IMR-90 (cell line): ENCODE results near the gene MRPL38. TPM values are rescaled to one million over a fixed set of nuclear protein-coding genes. Genes with fewer than 3 reads are reported as not detected.

Source experiments
- ATAC-seq: fragments of 200-7000 bp; cut with Tn5 transposase; 2 replicates; pipeline ENCODE4 v1.9.1; 2020; ENCODE audit warnings: low read depth, mild to moderate bottlenecking, moderate library complexity
- BruUV-seq: library from RNA; stranded (reverse); fragments of 400-500 nt; replicated peaks from 2 replicates; lab custom pipeline; 2021; lab: Mats Ljungman, UMichigan
- CTCF ChIA-PET: fragments of 300-600 bp; formaldehyde crosslinking; extraction: SDS; loops from one replicate; lab custom pipeline; 2021; ENCODE audit warnings: antibody characterized with exemption; lab: Yijun Ruan, JAX
- POLR2A ChIA-PET: fragments of 300-600 bp; sonication (Branson Sonifier 250); formaldehyde crosslinking; loops from one replicate; lab custom pipeline; 2022; ENCODE audit warnings: antibody characterized with exemption; ENCODE audit not compliant: unreplicated experiment; lab: Charles Lee
- DNase-seq: peaks from one replicate; pipeline ENCODE4 v3.0.0; 2013
- H2AFZ ChIP-seq: replicated peaks from 2 replicates; pipeline ENCODE3; 2013; ENCODE audit warnings: low read length, mild to moderate bottlenecking; ENCODE audit not compliant: poor library complexity
- H2AK5ac ChIP-seq: 2 replicates; pipeline ENCODE4 v1.6.1; 2013; ENCODE audit warnings: low read depth, low read length, inconsistent platforms
- H2AK9ac ChIP-seq: replicated peaks from 2 replicates; pipeline ENCODE3; 2013; ENCODE audit warnings: mild to moderate bottlenecking, low read depth, low read length, moderate library complexity; ENCODE audit not compliant: poor library complexity
- H2BK120ac ChIP-seq: 2 replicates; pipeline ENCODE4 v1.6.1; 2013; ENCODE audit warnings: low read depth, low read length, inconsistent platforms
- H2BK15ac ChIP-seq: 3 replicates; pipeline ENCODE4 v1.6.1; 2013; ENCODE audit warnings: low read depth, low read length, inconsistent platforms
- H2BK20ac ChIP-seq: 2 replicates; pipeline ENCODE4 v1.6.1; 2013; ENCODE audit warnings: low read depth, mild to moderate bottlenecking, inconsistent platforms, low read length, moderate library complexity
- H2BK5ac ChIP-seq: 2 replicates; pipeline ENCODE4 v1.6.1; 2013; ENCODE audit warnings: mild to moderate bottlenecking, low read depth, low read length, inconsistent platforms; ENCODE audit not compliant: poor library complexity, severe bottlenecking
- H3K14ac ChIP-seq: replicated peaks from 2 replicates; pipeline ENCODE4 v1.6.1; 2013; ENCODE audit warnings: low read depth, low read length, inconsistent platforms
- H3K18ac ChIP-seq: 2 replicates; pipeline ENCODE4 v1.6.1; 2013; ENCODE audit warnings: low read depth, low read length, control low read depth
- H3K23ac ChIP-seq: 2 replicates; pipeline ENCODE4 v1.6.1; 2013; ENCODE audit warnings: low read depth, low read length, inconsistent platforms
- H3K27ac ChIP-seq: 2 replicates; pipeline ENCODE4 v1.5.1; 2013; ENCODE audit warnings: mild to moderate bottlenecking, control low read depth, low read length; ENCODE audit not compliant: insufficient read depth
- H3K27me3 ChIP-seq: 2 replicates; pipeline ENCODE4 v1.6.1; 2013; ENCODE audit warnings: low read length; ENCODE audit not compliant: control insufficient read depth, insufficient read depth
- H3K36me3 ChIP-seq: 2 replicates; pipeline ENCODE4 v1.6.1; 2013; ENCODE audit warnings: low read length, mixed read lengths; ENCODE audit not compliant: control insufficient read depth, insufficient read depth
- H3K4ac ChIP-seq: 2 replicates; pipeline ENCODE4 v1.6.1; 2013; ENCODE audit warnings: low read depth, low read length, inconsistent platforms
- H3K4me1 ChIP-seq: 2 replicates; pipeline ENCODE4 v1.6.1; 2013; ENCODE audit warnings: low read length, mixed read lengths; ENCODE audit not compliant: control insufficient read depth, insufficient read depth
- H3K4me2 ChIP-seq: 2 replicates; pipeline ENCODE4 v1.6.1; 2013; ENCODE audit warnings: low read depth, mild to moderate bottlenecking, control low read depth, low read length, moderate library complexity
- H3K4me3 ChIP-seq: 2 replicates; pipeline ENCODE4 v1.5.1; 2013; ENCODE audit warnings: low read depth, mild to moderate bottlenecking, control low read depth, low read length, moderate library complexity; ENCODE audit not compliant: insufficient read depth
- H3K56ac ChIP-seq: 2 replicates; pipeline ENCODE4 v1.6.1; 2013; ENCODE audit warnings: low read length, inconsistent platforms; ENCODE audit not compliant: insufficient read depth; ENCODE audit errors: extremely low read depth
- H3K79me1 ChIP-seq, 2 experiments: 2 replicates each; pipeline ENCODE4 v1.6.1; 2013; ENCODE audit warnings: low read length in 2 of 2, inconsistent platforms in 1 of 2, low read depth in 1 of 2
- H3K9ac ChIP-seq: 2 replicates; pipeline ENCODE4 v1.6.1; 2013; ENCODE audit warnings: low read depth, low read length, control low read depth
- H3K9me1 ChIP-seq: 2 replicates; pipeline ENCODE4 v1.6.1; 2013; ENCODE audit warnings: low read length, inconsistent platforms; ENCODE audit not compliant: insufficient read depth
- H3K9me3 ChIP-seq: 2 replicates; pipeline ENCODE4 v1.6.1; 2013; ENCODE audit warnings: low read length; ENCODE audit not compliant: control insufficient read depth, insufficient read depth
- H4K20me1 ChIP-seq: 2 replicates; pipeline ENCODE4 v1.6.1; 2013; ENCODE audit warnings: low read length, inconsistent platforms; ENCODE audit not compliant: insufficient read depth
- H4K5ac ChIP-seq: 2 replicates; pipeline ENCODE4 v1.6.1; 2013; ENCODE audit warnings: mild to moderate bottlenecking, low read depth, low read length, control low read depth
- H4K8ac ChIP-seq, 2 experiments: 2 replicates each; pipeline ENCODE4 v1.6.1; 2013; ENCODE audit warnings: low read depth in 2 of 2, low read length in 2 of 2, control low read depth in 1 of 2, inconsistent platforms in 1 of 2
- H4K91ac ChIP-seq: 2 replicates; pipeline ENCODE4 v1.6.1; 2013; ENCODE audit warnings: low read depth, low read length, inconsistent platforms; ENCODE audit not compliant: insufficient read depth
- BHLHE40 ChIP-seq: fragments of 150-350 bp; IDR thresholded peaks from 2 replicates; pipeline ENCODE4 v1.6.1; 2016; ENCODE audit warnings: mild to moderate bottlenecking, low read depth, low read length
- CHD1 ChIP-seq: IDR thresholded peaks from 2 replicates; pipeline ENCODE4 v1.6.1; 2012; ENCODE audit warnings: low read depth, low read length, improper control_type of control experiment
- CTCF ChIP-seq: conservative IDR thresholded peaks from 2 replicates; pipeline ENCODE4 v1.5.1; 2012; ENCODE audit warnings: mild to moderate bottlenecking, low read depth, low read length, improper control_type of control experiment
- ELK1 ChIP-seq: fragments of 150-350 bp; IDR thresholded peaks from 2 replicates; pipeline ENCODE4 v1.6.1; 2016; ENCODE audit warnings: low read depth, mild to moderate bottlenecking, low read length, moderate library complexity, borderline replicate concordance
- MAZ ChIP-seq: IDR thresholded peaks from 2 replicates; pipeline ENCODE4 v1.6.1; 2012; ENCODE audit warnings: low read depth, mild to moderate bottlenecking, low read length, improper control_type of control experiment, moderate library complexity, borderline replicate concordance
- MXI1 ChIP-seq: IDR thresholded peaks from 2 replicates; pipeline ENCODE4 v1.6.1; 2012; ENCODE audit warnings: low read depth, mild to moderate bottlenecking, low read length, moderate library complexity, borderline replicate concordance
- POLR2A ChIP-seq: IDR thresholded peaks from 2 replicates; pipeline ENCODE4 v1.6.1; 2012; ENCODE audit warnings: mild to moderate bottlenecking, low read depth, low read length
- RAD21 ChIP-seq: IDR thresholded peaks from 2 replicates; pipeline ENCODE4 v1.6.1; 2012; ENCODE audit warnings: low read length, improper control_type of control experiment
- RCOR1 ChIP-seq: IDR thresholded peaks from 2 replicates; pipeline ENCODE4 v1.6.1; 2012; ENCODE audit warnings: mild to moderate bottlenecking, low read length, improper control_type of control experiment; ENCODE audit not compliant: insufficient replicate concordance
- RFX5 ChIP-seq: IDR thresholded peaks from 2 replicates; pipeline ENCODE4 v1.8.0; 2012; ENCODE audit warnings: low read depth, mild to moderate bottlenecking, low read length, moderate library complexity
- SMC3 ChIP-seq: fragments of 150-350 bp; IDR thresholded peaks from 2 replicates; pipeline ENCODE4 v1.6.1; 2016; ENCODE audit warnings: low read depth, mild to moderate bottlenecking, antibody characterized with exemption, low read length, moderate library complexity
- WGBS, 2 experiments: methylation state at CpG; one replicate each; pipeline versions ENCODE4 v1.1.5 to v1.1.7; 2013; ENCODE audit warnings: missing lambda C conversion rate in 2 of 2; ENCODE audit not compliant: insufficient read length in 1 of 2; ENCODE audit errors: extremely low coverage in 2 of 2; 5-methylcytosine and 5-hydroxymethylcytosine counted together
- dilution Hi-C: fragments of 300-500 bp; cut with HindIII; formaldehyde crosslinking; loops from one replicate; pipeline ENCODE4 v1.14.3; 2018; ENCODE audit warnings: low sequenced_read_pairs; ENCODE audit not compliant: unreplicated experiment
- in situ Hi-C: fragments of 300-500 bp; cut with MboI; formaldehyde crosslinking; loops from 3 replicates; pipeline ENCODE4 v1.14.3; 2019; ENCODE audit warnings: low sequenced_read_pairs, inconsistent platforms, mixed read lengths
- intact Hi-C: fragments of 100-400 bp; cut with micrococcal nuclease; formaldehyde crosslinking; loops from 2 replicates; pipeline ENCODE4 v1.10.0; 2022
- polyA plus RNA-seq, 3 experiments: library from polyadenylated mRNA; depleted of rRNA; stranded (reverse); fragments of >200 nt; gene quantifications; 2 replicates each; pipeline ENCODE4 v1.2.3, GENCODE V29; 2012; ENCODE audit warnings: low replicate concordance in 1 of 3
- total RNA-seq: library from RNA; depleted of rRNA; stranded (reverse); fragments of >200 nt; gene quantifications from 2 replicates; pipeline ENCODE4 v1.2.3, GENCODE V29; 2012

MRPL38 gene
- total and polyA plus RNA-seq, 2 of the 4 experiments (the other 2 are of a cell fraction), result 13.3 to 42.5 TPM

DNA sequence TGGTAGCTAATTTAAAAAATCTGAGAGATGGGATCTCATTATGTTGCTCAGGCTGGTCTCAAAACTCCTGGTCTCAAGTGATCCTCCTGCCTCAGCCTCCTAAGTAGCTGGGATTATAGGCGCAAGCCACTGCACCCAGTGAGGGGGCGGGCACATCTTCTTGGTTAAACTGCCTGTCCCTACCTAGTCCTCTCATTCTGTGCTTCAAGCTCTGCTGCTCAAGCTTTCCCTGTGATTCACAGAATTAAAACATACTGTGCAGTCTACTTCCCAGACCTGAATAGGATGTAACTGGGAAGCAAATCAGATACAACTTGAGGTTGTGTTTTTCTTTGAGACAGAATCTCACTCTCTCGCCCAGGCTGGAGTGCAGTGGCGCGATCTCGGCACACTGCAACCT lies 2.3 kb downstream of the MRPL38 start (continued):
- TF ChIP-seq ELK1, result no peak
- TF ChIP-seq RFX5, result no peak

- BruUV-seq, result no TSS peak
- no peaks in the 10 kb centered on the region for H3K27me3 ChIP-seq
- no peak overlapping the region for H3K14ac ChIP-seq
- H3K4me2 ChIP-seq, result no peak overlapping the region
- H3K27ac ChIP-seq, result no peak overlapping the region
- H3K4ac ChIP-seq, result no peak overlapping the region
- no peak overlapping the region for H3K56ac ChIP-seq
- no peaks in the 10 kb centered on the region for H4K20me1 ChIP-seq
- no peak overlapping the region for H4K5ac ChIP-seq
- H3K9me3 ChIP-seq, result no peaks in the 10 kb centered on the region
- H3K9me1 ChIP-seq, result 0 out of 2 replicates have a peak, but pooled peaks cover 6% of the 10 kb centered on the region
- peaks cover 10 to 30% of the 10 kb centered on the region in 2 experiments for H3K79me1 ChIP-seq
- no peak overlapping the region for H2BK15ac ChIP-seq
- H3K36me3 ChIP-seq, result peaks cover 30% of the 10 kb centered on the region
- H2AK5ac ChIP-seq, result no peak overlapping the region
- DNase-seq (no peak), ATAC-seq (no peak)
- H2AK9ac ChIP-seq, result no peak overlapping the region
- H3K23ac ChIP-seq, result no peak overlapping the region
- CTCF ChIA-PET, result no interaction called here
- H2AFZ ChIP-seq, result no peak overlapping the region
- WGBS, 2 experiments, result 100% methylated on average over 1 of the region's 18 CpGs; no CpG with 5 or more reads in 1 of the 2 experiments
- no peak overlapping the region for H2BK20ac ChIP-seq
- H4K8ac ChIP-seq, result no peak overlapping the region
- no peak overlapping the region for H4K91ac ChIP-seq
- no peak overlapping the region for H2BK5ac ChIP-seq
- H3K4me1 ChIP-seq, result peaks cover 5% of the 10 kb centered on the region
- POLR2A ChIA-PET, result interaction anchor here (0.7 kb wide), 1 partner anchor 115 kb away, joined by 5 read pairs; no protein-coding TSS in a partner anchor
- intact Hi-C loops (loop anchor here (10.0 kb wide), 1 partner anchor 173 kb away; the partner anchor contains the start of genes GALR2, SRP68 and ZACN), dilution Hi-C loops (no loop called here), in situ Hi-C loops (loop anchor here (10.0 kb wide), 1 partner anchor 383 kb away; no protein-coding TSS in a partner anchor)
- no peak overlapping the region for H3K18ac ChIP-seq
- H2BK120ac ChIP-seq, result no peak overlapping the region
- no peak overlapping the region for H3K9ac ChIP-seq
- no peak overlapping the region for H3K4me3 ChIP-seq
- TF ChIP-seq RAD21 (no peak), RFX5 (no peak), MAZ (no peak), POLR2A (no peak), CTCF (no peak), SMC3 (no peak), BHLHE40 (no peak), ELK1 (no peak), CHD1 (no peak), RCOR1 (no peak), MXI1 (no peak)
Observed at GRCh38 chr17:75901727-75902126, 3.0 kb downstream of the MRPL38 start.
